Neural crest cell (in vitro differentiated cells): ENCODE data around the gene RNF25. TPM values are rescaled to one million over a fixed set of nuclear protein-coding genes. Genes with fewer than 3 reads are reported as not detected.
"Not testable (repeated sequence)": the region's sequence is repeated elsewhere in the genome, so short reads cannot be mapped to it uniquely, and the experiment has no call there.

ENCODE experiments used
- DNase-seq: peaks from one replicate; pipeline ENCODE4 v3.0.0; 2021; ENCODE audit warnings: low read depth, mixed read lengths, low spot score
- H3K27ac Mint-ChIP-seq: one replicate; pipeline ENCODE4 v1.8.0; 2021; ENCODE audit warnings: mild to moderate bottlenecking, mixed read lengths; ENCODE audit not compliant: unreplicated experiment
- H3K27me3 Mint-ChIP-seq: 2 replicates; pipeline ENCODE4 v1.8.0; 2021; ENCODE audit warnings: low read depth, mild to moderate bottlenecking, mixed read lengths
- H3K36me3 Mint-ChIP-seq: 2 replicates; pipeline ENCODE4 v1.8.0; 2021; ENCODE audit warnings: low read depth, mild to moderate bottlenecking, mixed read lengths
- H3K4me1 Mint-ChIP-seq: 2 replicates; pipeline ENCODE4 v1.8.0; 2021; ENCODE audit warnings: mixed read lengths
- H3K4me3 Mint-ChIP-seq: one replicate; pipeline ENCODE4 v1.8.0; 2021; ENCODE audit warnings: mild to moderate bottlenecking, mixed read lengths
- H3K9me3 Mint-ChIP-seq: 2 replicates; pipeline ENCODE4 v1.8.0; 2021; ENCODE audit warnings: mixed read lengths
- CTCF ChIP-seq: fragments of 200-600 bp; sonication (generic); conservative IDR thresholded peaks from 2 replicates; pipeline ENCODE4 v1.5.0; 2021; ENCODE audit warnings: antibody characterized with exemption, mild to moderate bottlenecking
- total RNA-seq: library from RNA; stranded (reverse); gene quantifications from 2 replicates; pipeline ENCODE4 v1.2.1, GENCODE V29; 2021

The RNF25 gene
- total RNA-seq, 1 donor from 2014 or later, result 39.2 TPM

DNA sequence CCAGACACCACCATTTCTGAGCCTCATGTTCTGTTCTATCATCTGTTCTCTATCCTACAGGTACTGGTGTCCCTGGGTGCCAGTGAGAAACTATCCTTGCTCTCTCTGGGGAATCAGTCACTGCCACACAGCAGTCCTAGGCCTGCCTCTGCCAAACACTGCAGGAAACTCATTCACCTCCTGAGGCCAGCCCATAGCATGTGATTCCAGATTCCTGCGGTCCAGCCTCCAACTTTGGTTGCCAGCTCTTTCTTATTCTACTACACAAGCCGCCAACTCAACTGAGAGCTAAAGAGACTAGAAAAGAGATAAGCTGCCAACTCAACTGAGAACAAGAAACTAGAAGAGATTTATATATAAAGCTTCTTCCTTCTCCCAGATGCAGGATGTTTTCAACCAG, 30.0 kb upstream of the RNF25 start:
- no peak for DNase-seq
- H3K27ac Mint-ChIP-seq, result no peak overlapping the region
- no peaks in the 10 kb centered on the region for H3K27me3 Mint-ChIP-seq
- H3K4me1 Mint-ChIP-seq, result no peaks in the 10 kb centered on the region
- H3K9me3 Mint-ChIP-seq, result no peaks in the 10 kb centered on the region
- TF ChIP-seq CTCF, result no peak
- peaks cover 5% of the 10 kb centered on the region for H3K36me3 Mint-ChIP-seq
- no peak overlapping the region for H3K4me3 Mint-ChIP-seq

GRCh38 chr2:218698885-218699284, 27.1 kb upstream of the RNF25 start:
- Mint-ChIP-seq H3K27ac (no peak overlapping the region), H3K4me1 (peaks cover 11% of the 10 kb centered on the region), H3K27me3 (no peaks in the 10 kb centered on the region), H3K9me3 (no peaks in the 10 kb centered on the region), H3K36me3 (peaks cover 8% of the 10 kb centered on the region), H3K4me3 (no peak overlapping the region)
- no peak for TF ChIP-seq CTCF
- no peak for DNase-seq

DNA sequence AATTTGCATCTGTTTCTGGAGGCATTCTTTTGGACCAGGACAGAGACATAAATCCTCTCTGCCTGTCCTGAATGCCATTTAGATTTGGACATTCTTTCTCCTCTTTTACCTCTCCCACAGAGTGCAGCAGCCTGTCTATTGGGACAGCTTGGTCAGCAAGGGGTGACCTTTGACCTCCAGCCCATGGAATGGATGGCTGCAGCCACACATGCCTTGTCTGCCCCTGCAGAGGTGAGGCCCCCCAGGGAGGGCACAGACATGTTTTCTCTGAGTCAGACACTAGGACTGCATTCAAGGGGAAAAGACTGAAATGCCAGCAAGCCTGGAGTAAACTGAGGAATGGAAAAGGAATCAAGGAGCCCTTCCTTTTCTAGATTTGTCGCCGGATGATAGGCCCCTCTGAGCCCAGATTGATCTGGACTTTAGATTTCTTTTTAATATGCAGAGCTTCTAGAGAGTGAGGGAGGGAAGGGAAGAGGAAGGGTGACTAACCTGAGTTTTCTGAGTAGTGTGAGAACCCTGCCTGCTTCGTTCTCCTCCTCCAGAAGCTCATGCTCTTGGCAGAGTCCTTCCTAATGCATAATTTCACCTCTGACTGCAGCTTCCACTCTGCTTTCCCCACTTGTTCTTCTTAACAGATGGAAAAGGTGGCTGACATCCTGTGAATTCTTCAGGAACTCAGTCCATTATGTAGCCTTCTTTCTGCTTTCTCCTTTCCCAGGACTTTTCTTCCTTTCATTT, 22.8 kb upstream of the RNF25 start:
- no peak for TF ChIP-seq CTCF
- Mint-ChIP-seq H3K27ac (no peak overlapping the region), H3K36me3 (peaks cover 7% of the 10 kb centered on the region), H3K27me3 (no peaks in the 10 kb centered on the region), H3K9me3 (no peaks in the 10 kb centered on the region), H3K4me1 (peaks cover 13% of the 10 kb centered on the region), H3K4me3 (no peak overlapping the region)
- peak; percentile 28 for DNase-seq

GRCh38 chr2:218691234-218691633, 19.4 kb upstream of the RNF25 start:
- no peak for TF ChIP-seq CTCF
- no peak overlapping the region for H3K4me3 Mint-ChIP-seq
- H3K4me1 Mint-ChIP-seq, result peaks cover 19% of the 10 kb centered on the region
- H3K36me3 Mint-ChIP-seq, result peaks cover 3% of the 10 kb centered on the region
- no peaks in the 10 kb centered on the region for H3K27me3 Mint-ChIP-seq
- H3K9me3 Mint-ChIP-seq, result no peaks in the 10 kb centered on the region
- no peak overlapping the region for H3K27ac Mint-ChIP-seq
- no peak for DNase-seq

- H3K36me3 Mint-ChIP-seq, H3K4me3 Mint-ChIP-seq, H3K9me3 Mint-ChIP-seq, H3K4me1 Mint-ChIP-seq, H3K27me3 Mint-ChIP-seq, H3K27ac Mint-ChIP-seq: not testable (repeated sequence)
- TF ChIP-seq CTCF, result peak; percentile 81
- peak; percentile 43 for DNase-seq
Measured at GRCh38 chr2:218687400-218688060, 15.7 kb upstream of the RNF25 start.
